ENCODE results near the gene GATA3. TPM values are rescaled to one million over a fixed set of nuclear protein-coding genes. Genes with fewer than 3 reads are reported as not detected.

The GATA3 gene
- total RNA-seq, 1 donor from 2014 or later = 0.69 TPM

DNA sequence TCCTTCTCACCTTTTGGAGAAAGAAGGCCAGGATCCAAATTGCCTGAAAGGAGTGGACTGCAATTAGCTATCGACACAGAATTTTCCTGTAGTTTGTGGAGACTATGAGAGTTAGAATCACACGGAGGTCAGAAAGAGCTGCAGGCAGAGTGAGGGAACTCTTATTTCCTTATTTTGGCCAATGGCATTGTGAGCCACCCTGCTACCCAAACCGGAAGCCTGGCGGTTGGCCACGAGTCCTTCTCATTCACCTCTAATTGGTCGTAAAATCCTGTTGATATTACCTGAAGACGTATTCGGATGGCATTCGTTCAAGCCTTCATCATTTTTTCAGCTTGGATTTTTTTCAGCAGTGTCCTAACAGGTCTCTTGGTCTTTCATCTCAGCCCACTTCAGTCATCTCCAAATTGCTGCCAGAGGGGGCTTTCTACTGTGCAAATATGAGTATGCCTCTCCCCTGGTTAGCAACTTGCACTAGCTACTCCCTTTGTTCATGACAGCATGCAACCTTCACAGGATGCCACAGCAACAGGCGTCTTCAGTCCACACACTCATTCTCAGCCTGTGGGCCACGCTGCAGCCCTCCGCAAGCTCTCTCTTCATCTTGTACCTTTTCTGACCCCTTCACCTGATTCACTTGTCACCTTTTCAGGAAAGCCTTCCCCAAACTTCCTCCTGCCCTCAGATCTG lies 66.9 kb downstream of the GATA3 start:
- Mint-ChIP-seq H3K27ac (ENCODE audit: unreplicated experiment) (no peak overlapping the region), H3K36me3 (ENCODE audit: unreplicated experiment) (no peaks in the 10 kb centered on the region), H3K4me1 (ENCODE audit: low read depth, unreplicated experiment) (no peaks in the 10 kb centered on the region), H3K27me3 (ENCODE audit: unreplicated experiment) (no peaks in the 10 kb centered on the region), H3K9me3 (ENCODE audit: unreplicated experiment) (no peaks in the 10 kb centered on the region), H3K4me3 (ENCODE audit: unreplicated experiment) (no peak overlapping the region)
- TF ChIP-seq, protein P1, sequence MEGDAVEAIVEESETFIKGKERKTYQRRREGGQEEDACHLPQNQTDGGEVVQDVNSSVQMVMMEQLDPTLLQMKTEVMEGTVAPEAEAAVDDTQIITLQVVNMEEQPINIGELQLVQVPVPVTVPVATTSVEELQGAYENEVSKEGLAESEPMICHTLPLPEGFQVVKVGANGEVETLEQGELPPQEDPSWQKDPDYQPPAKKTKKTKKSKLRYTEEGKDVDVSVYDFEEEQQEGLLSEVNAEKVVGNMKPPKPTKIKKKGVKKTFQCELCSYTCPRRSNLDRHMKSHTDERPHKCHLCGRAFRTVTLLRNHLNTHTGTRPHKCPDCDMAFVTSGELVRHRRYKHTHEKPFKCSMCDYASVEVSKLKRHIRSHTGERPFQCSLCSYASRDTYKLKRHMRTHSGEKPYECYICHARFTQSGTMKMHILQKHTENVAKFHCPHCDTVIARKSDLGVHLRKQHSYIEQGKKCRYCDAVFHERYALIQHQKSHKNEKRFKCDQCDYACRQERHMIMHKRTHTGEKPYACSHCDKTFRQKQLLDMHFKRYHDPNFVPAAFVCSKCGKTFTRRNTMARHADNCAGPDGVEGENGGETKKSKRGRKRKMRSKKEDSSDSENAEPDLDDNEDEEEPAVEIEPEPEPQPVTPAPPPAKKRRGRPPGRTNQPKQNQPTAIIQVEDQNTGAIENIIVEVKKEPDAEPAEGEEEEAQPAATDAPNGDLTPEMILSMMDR (IDR thresholded peaks at IDR 0.05; ENCODE audit: partially characterized antibody, unreplicated experiment) = no peak
- DNase-seq = no peak

DNA sequence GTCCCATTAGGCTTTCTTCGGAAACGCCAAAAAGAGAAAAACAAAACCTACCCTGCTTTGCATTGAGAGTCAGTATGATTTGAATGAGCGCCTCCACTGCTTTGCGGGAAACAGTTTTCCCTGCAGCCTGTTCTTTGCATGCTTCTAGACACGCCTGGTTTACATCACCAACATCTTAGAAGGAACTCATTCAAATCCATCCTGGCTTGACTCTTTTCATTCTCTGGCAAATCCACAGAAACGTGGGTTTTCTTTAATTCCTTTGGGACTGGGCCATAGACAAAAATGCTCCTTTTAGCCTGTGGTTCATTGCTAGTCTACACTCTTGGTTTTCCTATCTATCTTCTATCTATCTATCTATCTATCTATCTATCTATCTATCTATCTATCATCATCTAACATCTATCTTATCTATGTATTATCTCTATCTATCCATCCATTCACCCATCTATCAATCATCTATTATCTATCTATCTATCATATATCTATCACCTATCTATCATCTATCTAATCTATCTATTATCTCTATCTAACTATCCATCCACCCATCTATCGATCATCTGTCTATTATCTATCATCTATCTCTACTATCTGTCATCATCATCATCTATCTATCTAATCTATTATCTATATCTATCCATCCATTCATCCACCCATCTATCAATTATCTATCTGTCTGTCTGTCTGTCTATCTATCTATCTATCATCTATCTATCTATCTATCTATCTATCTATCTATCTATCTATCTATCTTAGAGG lies 68.3 kb downstream of the GATA3 start:
- Mint-ChIP-seq H3K4me3 (ENCODE audit: unreplicated experiment) (no peak overlapping the region), H3K9me3 (ENCODE audit: unreplicated experiment) (no peaks in the 10 kb centered on the region), H3K27me3 (ENCODE audit: unreplicated experiment) (no peaks in the 10 kb centered on the region), H3K27ac (ENCODE audit: unreplicated experiment) (no peak overlapping the region), H3K36me3 (ENCODE audit: unreplicated experiment) (no peaks in the 10 kb centered on the region), H3K4me1 (ENCODE audit: low read depth, unreplicated experiment) (no peaks in the 10 kb centered on the region)
- DNase-seq = no peak
- TF ChIP-seq, protein P1 (IDR thresholded peaks at IDR 0.05; ENCODE audit: partially characterized antibody, unreplicated experiment) = no peak

DNA sequence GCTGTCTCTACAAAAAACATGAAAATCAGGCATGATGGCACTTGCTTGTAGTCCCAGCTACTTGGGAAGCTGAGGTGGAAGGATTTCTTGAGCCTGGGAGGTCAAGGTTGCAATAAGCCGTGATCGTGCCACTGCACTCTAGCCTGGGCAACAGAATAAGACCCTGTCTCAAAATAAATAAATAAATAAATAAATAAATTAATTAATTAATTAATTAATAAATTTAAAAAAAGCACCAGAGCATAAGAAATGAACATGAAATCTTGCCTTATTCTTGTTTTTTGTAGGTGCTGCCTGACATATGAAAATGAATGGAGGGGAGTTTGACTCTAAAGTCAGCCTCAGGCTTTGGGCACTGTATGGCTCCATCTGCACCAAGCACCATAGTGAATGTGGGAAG lies 69.9 kb downstream of the GATA3 start:
- no peaks in the 10 kb centered on the region for H3K4me1 Mint-ChIP-seq (ENCODE audit: low read depth, unreplicated experiment)
- H3K9me3 Mint-ChIP-seq (ENCODE audit: unreplicated experiment) = no peaks in the 10 kb centered on the region
- H3K27ac Mint-ChIP-seq (ENCODE audit: unreplicated experiment) = no peak overlapping the region
- no peaks in the 10 kb centered on the region for H3K27me3 Mint-ChIP-seq (ENCODE audit: unreplicated experiment)
- no peak for DNase-seq
- TF ChIP-seq, protein P1 (IDR thresholded peaks at IDR 0.05; ENCODE audit: partially characterized antibody, unreplicated experiment) = no peak
- H3K36me3 Mint-ChIP-seq (ENCODE audit: unreplicated experiment) = no peaks in the 10 kb centered on the region
- no peak overlapping the region for H3K4me3 Mint-ChIP-seq (ENCODE audit: unreplicated experiment)

Other genes starting within 250 kb of the GATA3 start
- 10.2 TPM for gene TAF3, start 236.2 kb upstream of the GATA3 start, total RNA-seq (ENCODE audit: unreplicated experiment)